Measurements from ENCODE around the gene RSBN1L. TPM values are rescaled to one million over a fixed set of nuclear protein-coding genes. Genes with fewer than 3 reads are reported as not detected.

Gene RSBN1L
- polyA plus RNA-seq, 1 of the 3 experiments (the other 2 are of a cell fraction), result 6.5 TPM

GRCh38 chr7:77819021-77819420, 122.8 kb downstream of the RSBN1L start:
- Histone ChIP-seq H3K36me3 (replicated peaks in 1 of 2; ENCODE audit: control insufficient read depth in 1 of 2, insufficient read depth in 2 of 2, low read length in 1 of 2) (peaks cover 0 to 32% of the 10 kb centered on the region in 2 experiments), H3K27ac (ENCODE audit: low read depth in 2 of 2, low read length in 1 of 2) (no peak overlapping the region), H3K79me2 (ENCODE audit: insufficient read depth) (peaks cover 92% of the 10 kb centered on the region), H3K9me3 (peaks cover 32% of the 10 kb centered on the region), H3K4me2 (no peak overlapping the region), H3K4me3 (ENCODE audit: low read depth in 2 of 2, low read length in 1 of 2) (no peak overlapping the region), H3F3A (replicated peaks; ENCODE audit: insufficient read depth) (peaks cover 4% of the 10 kb centered on the region), H4K20me1 (ENCODE audit: insufficient read depth) (no peaks in the 10 kb centered on the region), H3K9ac (no peak overlapping the region), H3K27me3 (ENCODE audit: insufficient read depth) (no peaks in the 10 kb centered on the region), H3K9me2 (no peaks in the 10 kb centered on the region), H2AFZ (ENCODE audit: low read depth) (no peak overlapping the region), H3K4me1 (ENCODE audit: control insufficient read depth in 1 of 2, insufficient read depth in 2 of 2, low read depth in 1 of 2, low read length in 1 of 2) (no peaks in the 10 kb centered on the region)
- DNase-seq, result no peak
- TF ChIP-seq PBX3 (IDR thresholded peaks at IDR 0.05) (no peak), RXRA (IDR thresholded peaks at IDR 0.05; ENCODE audit: borderline replicate concordance, low read depth) (no peak), YY1 (IDR thresholded peaks at IDR 0.05; ENCODE audit: low read depth) (no peak), RAD21 (IDR thresholded peaks at IDR 0.05; ENCODE audit: low read length) (no peak), EP300 (IDR thresholded peaks at IDR 0.05; ENCODE audit: borderline replicate concordance in 1 of 2, low read depth in 1 of 2, low read length in 1 of 2) (no peak), MEF2A (IDR thresholded peaks at IDR 0.05; ENCODE audit: borderline replicate concordance, low read depth) (no peak), CHD2 (IDR thresholded peaks at IDR 0.05; ENCODE audit: low read length, partially characterized antibody) (no peak)
- TF ChIP-seq, protein P1, sequence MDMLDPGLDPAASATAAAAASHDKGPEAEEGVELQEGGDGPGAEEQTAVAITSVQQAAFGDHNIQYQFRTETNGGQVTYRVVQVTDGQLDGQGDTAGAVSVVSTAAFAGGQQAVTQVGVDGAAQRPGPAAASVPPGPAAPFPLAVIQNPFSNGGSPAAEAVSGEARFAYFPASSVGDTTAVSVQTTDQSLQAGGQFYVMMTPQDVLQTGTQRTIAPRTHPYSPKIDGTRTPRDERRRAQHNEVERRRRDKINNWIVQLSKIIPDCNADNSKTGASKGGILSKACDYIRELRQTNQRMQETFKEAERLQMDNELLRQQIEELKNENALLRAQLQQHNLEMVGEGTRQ (IDR thresholded peaks at IDR 0.05; ENCODE audit: borderline replicate concordance, low read depth, low read length), result no peak
- ChIA-PET POLR2A (no interaction called here), CTCF (no interaction called here)

GRCh38 chr7:77820967-77821366, 124.7 kb downstream of the RSBN1L start:
- CTCF ChIA-PET, result interaction anchor here (1.4 kb wide), 1 partner anchor 23 kb away, joined by 5 read pairs; the partner anchor contains the start of genes PHTF2 and TMEM60
- no peaks in the 10 kb centered on the region for H4K20me1 ChIP-seq (ENCODE audit: insufficient read depth)
- no peaks in the 10 kb centered on the region for H3K27me3 ChIP-seq (ENCODE audit: insufficient read depth)
- POLR2A ChIA-PET, result no interaction called here
- H3K79me2 ChIP-seq (ENCODE audit: insufficient read depth), result peaks cover 92% of the 10 kb centered on the region
- no peak overlapping the region for H3K9ac ChIP-seq
- no peak for TF ChIP-seq RXRA (IDR thresholded peaks at IDR 0.05; ENCODE audit: borderline replicate concordance, low read depth)
- H3K4me3 ChIP-seq (ENCODE audit: low read depth in 2 of 2, low read length in 1 of 2), result no peak overlapping the region
- H3K4me1 ChIP-seq (ENCODE audit: control insufficient read depth in 1 of 2, insufficient read depth in 2 of 2, low read depth in 1 of 2, low read length in 1 of 2), result no peaks in the 10 kb centered on the region
- no peak for DNase-seq
- H3K27ac ChIP-seq (ENCODE audit: low read depth in 2 of 2, low read length in 1 of 2), result no peak overlapping the region
- peaks cover 0 to 34% of the 10 kb centered on the region in 2 experiments for H3K36me3 ChIP-seq (replicated peaks in 1 of 2; ENCODE audit: control insufficient read depth in 1 of 2, insufficient read depth in 2 of 2, low read length in 1 of 2)
- no peak overlapping the region for H3K4me2 ChIP-seq
- H3F3A ChIP-seq (replicated peaks; ENCODE audit: insufficient read depth), result peaks cover 4% of the 10 kb centered on the region
- peaks cover 36% of the 10 kb centered on the region for H3K9me3 ChIP-seq
- no peaks in the 10 kb centered on the region for H3K9me2 ChIP-seq
- no peak overlapping the region for H2AFZ ChIP-seq (ENCODE audit: low read depth)
- WGBS (ENCODE audit: low lambda C conversion rate), result 95% methylated on average over 2 of the region's 2 CpGs

DNA sequence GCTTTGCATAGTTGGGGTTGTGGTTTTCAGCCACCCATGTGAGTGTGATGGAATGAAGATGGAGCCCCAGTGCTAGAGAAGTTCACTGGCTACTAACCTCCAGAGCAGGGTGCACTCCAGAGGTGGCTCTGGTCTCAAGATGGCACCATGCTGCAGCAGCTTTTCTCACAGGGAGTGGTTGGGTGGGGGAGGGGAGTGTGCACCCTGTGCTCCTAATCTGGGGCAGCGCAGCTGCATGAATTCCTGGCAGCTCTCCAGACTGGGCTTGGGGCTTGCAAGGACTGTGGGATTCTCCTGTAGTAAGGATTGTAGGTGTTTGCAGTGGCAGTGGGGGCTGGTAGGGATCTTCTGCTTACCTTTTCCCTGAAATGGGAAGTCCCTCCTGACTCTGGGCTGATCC, 126.0 kb downstream of the RSBN1L start:
- WGBS (ENCODE audit: low lambda C conversion rate), result no CpG with 5 or more reads among the region's 1 CpG
- TF ChIP-seq RXRA (IDR thresholded peaks at IDR 0.05; ENCODE audit: borderline replicate concordance, low read depth) (no peak), YY1 (IDR thresholded peaks at IDR 0.05; ENCODE audit: low read depth) (no peak), FOSL2 (IDR thresholded peaks at IDR 0.05; ENCODE audit: borderline replicate concordance, low read depth) (no peak), RCOR1 (IDR thresholded peaks at IDR 0.05; ENCODE audit: low read length) (no peak), TAF1 (IDR thresholded peaks at IDR 0.05; ENCODE audit: borderline replicate concordance, low read depth, low read length) (no peak)
- TF ChIP-seq, protein P2, sequence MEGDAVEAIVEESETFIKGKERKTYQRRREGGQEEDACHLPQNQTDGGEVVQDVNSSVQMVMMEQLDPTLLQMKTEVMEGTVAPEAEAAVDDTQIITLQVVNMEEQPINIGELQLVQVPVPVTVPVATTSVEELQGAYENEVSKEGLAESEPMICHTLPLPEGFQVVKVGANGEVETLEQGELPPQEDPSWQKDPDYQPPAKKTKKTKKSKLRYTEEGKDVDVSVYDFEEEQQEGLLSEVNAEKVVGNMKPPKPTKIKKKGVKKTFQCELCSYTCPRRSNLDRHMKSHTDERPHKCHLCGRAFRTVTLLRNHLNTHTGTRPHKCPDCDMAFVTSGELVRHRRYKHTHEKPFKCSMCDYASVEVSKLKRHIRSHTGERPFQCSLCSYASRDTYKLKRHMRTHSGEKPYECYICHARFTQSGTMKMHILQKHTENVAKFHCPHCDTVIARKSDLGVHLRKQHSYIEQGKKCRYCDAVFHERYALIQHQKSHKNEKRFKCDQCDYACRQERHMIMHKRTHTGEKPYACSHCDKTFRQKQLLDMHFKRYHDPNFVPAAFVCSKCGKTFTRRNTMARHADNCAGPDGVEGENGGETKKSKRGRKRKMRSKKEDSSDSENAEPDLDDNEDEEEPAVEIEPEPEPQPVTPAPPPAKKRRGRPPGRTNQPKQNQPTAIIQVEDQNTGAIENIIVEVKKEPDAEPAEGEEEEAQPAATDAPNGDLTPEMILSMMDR (IDR thresholded peaks at IDR 0.05), result no peak
- TF ChIP-seq, protein P1 (IDR thresholded peaks at IDR 0.05; ENCODE audit: borderline replicate concordance, low read depth, low read length), result no peak

More for the DNA sequence above, 126.0 kb downstream of the RSBN1L start:
- Histone ChIP-seq H3K27ac (ENCODE audit: low read depth in 2 of 2, low read length in 1 of 2) (no peak overlapping the region), H3F3A (replicated peaks; ENCODE audit: insufficient read depth) (peaks cover 4% of the 10 kb centered on the region), H3K27me3 (ENCODE audit: insufficient read depth) (no peaks in the 10 kb centered on the region), H3K4me2 (no peak overlapping the region), H3K9me3 (peaks cover 38% of the 10 kb centered on the region), H4K20me1 (ENCODE audit: insufficient read depth) (no peaks in the 10 kb centered on the region), H3K36me3 (replicated peaks in 1 of 2; ENCODE audit: control insufficient read depth in 1 of 2, insufficient read depth in 2 of 2, low read length in 1 of 2) (peaks cover 0 to 36% of the 10 kb centered on the region in 2 experiments), H3K9ac (no peak overlapping the region), H3K9me2 (no peaks in the 10 kb centered on the region), H3K79me2 (ENCODE audit: insufficient read depth) (peaks cover 83% of the 10 kb centered on the region), H3K4me3 (ENCODE audit: low read depth in 2 of 2, low read length in 1 of 2) (no peak overlapping the region), H2AFZ (ENCODE audit: low read depth) (no peak overlapping the region), H3K4me1 (ENCODE audit: control insufficient read depth in 1 of 2, insufficient read depth in 2 of 2, low read depth in 1 of 2, low read length in 1 of 2) (no peaks in the 10 kb centered on the region)
- no peak for DNase-seq
- ChIA-PET POLR2A (no interaction called here), CTCF (interaction anchor here (1.4 kb wide), 1 partner anchor 24 kb away, joined by 5 read pairs; the partner anchor contains the start of genes PHTF2 and TMEM60)
